MG63 (cell line): ENCODE measurements around the gene SLFN14. TPM values are rescaled to one million over a fixed set of nuclear protein-coding genes. Genes with fewer than 3 reads are reported as not detected.

Experiments used
- DNase-seq: peaks from one replicate; pipeline ENCODE4 v3.0.0-alpha.2; 2020
- H3K27me3 ChIP-seq: fragments of 250-450 bp; sonication (Bioruptor Pico); 2 replicates; pipeline ENCODE4 v1.5.1; 2020; ENCODE audit warnings: mild to moderate bottlenecking, moderate library complexity
- H3K36me3 ChIP-seq: fragments of 250-450 bp; sonication (Bioruptor Pico); 2 replicates; pipeline ENCODE4 v1.5.1; 2020; ENCODE audit warnings: mild to moderate bottlenecking, moderate library complexity
- H3K4me3 ChIP-seq: fragments of 250-450 bp; sonication (Bioruptor Pico); 2 replicates; pipeline ENCODE4 v1.5.1; 2020; ENCODE audit warnings: mild to moderate bottlenecking, moderate library complexity
- H3K9me3 ChIP-seq: fragments of 250-450 bp; sonication (Bioruptor Pico); 2 replicates; pipeline ENCODE4 v1.5.1; 2020; ENCODE audit warnings: mild to moderate bottlenecking, moderate library complexity
- total RNA-seq: library from RNA; depleted of rRNA; stranded (reverse); fragments of >200 nt; shearing (Covaris generic); gene quantifications from 2 replicates; pipeline ENCODE4 v1.2.3, GENCODE V29; 2014; ENCODE audit warnings: low replicate concordance; rRNA removed

The SLFN14 gene
- not detected in 2 replicates for total RNA-seq

DNA sequence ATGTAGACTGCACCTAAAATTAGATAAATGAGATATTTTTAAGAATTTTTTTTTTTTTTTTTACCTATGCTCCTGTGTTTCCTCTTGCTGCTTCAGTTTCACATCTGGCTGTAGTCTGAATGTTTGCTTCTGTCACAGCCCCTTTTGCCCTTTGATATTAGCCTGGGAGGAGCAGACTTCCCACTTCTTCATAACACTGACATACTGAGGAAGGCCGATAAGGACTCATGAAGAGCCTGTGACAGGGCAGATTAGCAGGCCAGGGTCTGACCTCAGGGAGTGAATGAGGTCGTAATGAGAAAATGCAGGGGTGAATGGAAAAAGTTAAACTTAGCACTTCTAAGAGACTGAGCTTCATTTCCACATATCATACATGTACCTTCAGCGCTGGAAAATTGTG, at the start of gene SLFN14:
Gene SLFN14 (minus strand): TSS at position 117 of the 400 bp plus-strand sequence. CDS start 2,757 bp downstream, outside the sequence.
- Histone ChIP-seq H3K4me3 (no peak within 1 kb of the TSS), H3K9me3 (no peaks in the 10 kb centered on the region), H3K36me3 (no peaks in the 10 kb centered on the region), H3K27me3 (peaks cover 12% of the 10 kb centered on the region)
- no peak for DNase-seq

DNA sequence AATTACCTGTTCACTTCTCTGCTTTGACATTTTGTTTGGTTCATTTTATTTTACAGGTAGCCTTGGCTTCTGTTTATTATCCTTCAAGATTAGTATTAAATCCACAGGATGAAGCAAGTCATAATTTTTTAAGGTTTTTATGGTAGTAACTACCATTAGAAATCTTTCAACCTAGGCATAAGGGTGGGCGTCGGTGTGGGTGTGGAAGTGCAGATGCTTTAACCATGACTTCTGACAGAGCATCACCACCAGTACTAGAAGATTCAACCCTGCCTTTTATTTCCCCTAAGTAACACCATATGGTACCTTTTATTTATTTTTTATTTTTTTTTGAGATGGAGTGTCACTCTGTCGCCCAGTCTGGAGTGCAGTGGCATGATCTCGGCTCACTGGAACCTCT, 49.2 kb upstream of the SLFN14 start:
- Histone ChIP-seq H3K27me3 (no peaks in the 10 kb centered on the region), H3K36me3 (peaks cover 51% of the 10 kb centered on the region), H3K9me3 (no peaks in the 10 kb centered on the region), H3K4me3 (no peak overlapping the region)
- DNase-seq, result no peak

DNA sequence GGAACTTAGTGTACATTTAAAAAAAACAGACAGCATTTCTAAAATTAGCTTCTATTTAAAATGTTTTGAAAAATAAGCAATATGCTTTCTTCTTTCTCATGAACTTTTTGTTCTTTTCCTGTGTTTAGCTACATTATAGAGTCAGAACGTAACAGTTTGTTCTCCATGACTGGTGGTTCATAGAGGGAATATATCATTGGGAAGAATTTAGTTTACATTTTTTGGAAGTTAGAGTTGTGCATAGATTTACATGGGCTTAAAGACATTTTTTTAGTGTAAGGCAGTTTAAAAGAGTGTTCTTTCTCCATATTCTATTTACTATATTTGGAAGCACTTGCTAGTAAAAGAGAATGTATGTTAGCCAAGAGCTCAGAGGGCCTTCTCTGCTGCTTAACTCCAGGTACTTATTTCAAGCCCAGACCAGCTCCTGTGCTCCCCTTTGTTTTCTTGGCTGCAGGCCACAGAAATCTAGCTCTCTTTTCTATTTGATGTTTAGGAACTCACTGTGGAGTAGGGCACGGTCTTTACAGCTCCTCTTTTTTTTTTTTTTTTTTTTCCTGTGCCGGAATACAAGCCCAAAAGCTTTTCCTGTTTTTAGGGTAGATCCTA, 46.7 kb upstream of the SLFN14 start:
- Histone ChIP-seq H3K36me3 (peaks cover 60% of the 10 kb centered on the region), H3K4me3 (no peak overlapping the region), H3K9me3 (no peaks in the 10 kb centered on the region), H3K27me3 (no peaks in the 10 kb centered on the region)
- no peak for DNase-seq

DNA sequence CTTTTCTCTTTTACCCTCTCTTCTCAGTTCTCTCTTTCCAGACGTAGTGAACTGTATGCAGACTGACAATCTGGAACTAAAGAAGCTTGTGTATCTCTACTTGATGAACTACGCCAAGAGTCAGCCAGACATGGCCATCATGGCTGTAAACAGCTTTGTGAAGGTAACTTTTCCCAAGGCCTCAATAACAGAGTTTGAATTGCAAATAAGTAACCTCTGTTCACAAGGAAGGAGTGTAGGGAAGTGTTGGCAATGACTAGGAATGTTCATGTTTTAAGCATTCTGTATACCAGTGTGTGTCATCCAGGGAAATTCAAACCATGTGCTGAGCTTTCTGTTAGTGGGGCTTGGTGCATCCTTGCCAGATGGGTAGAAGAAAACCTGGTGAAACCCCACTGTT, 45.1 kb upstream of the SLFN14 start:
- Histone ChIP-seq H3K36me3 (peaks cover 71% of the 10 kb centered on the region), H3K27me3 (no peaks in the 10 kb centered on the region), H3K9me3 (no peaks in the 10 kb centered on the region), H3K4me3 (no peak overlapping the region)
- no peak for DNase-seq

DNA sequence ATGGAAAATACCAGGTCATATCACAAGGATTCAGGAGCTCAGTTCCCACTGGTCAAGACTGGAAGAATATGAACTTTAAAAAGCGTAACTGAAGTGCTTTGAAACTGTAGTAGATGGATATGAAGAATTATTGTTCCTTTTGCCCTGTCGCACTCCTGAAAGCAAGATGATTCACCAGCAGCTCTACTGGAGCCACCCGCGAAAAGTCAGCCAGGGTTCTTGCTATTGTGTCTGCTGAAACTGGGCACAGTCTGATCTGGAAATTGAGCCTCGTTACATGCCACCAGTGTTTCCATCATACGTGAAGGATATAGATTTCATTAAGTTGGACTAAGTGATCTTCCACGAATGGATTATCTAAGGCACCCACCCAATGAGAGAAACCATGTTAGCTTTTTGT, 43.1 kb upstream of the SLFN14 start:
- no peak for DNase-seq
- Histone ChIP-seq H3K4me3 (no peak overlapping the region), H3K27me3 (no peaks in the 10 kb centered on the region), H3K36me3 (peaks cover 76% of the 10 kb centered on the region), H3K9me3 (no peaks in the 10 kb centered on the region)

DNA sequence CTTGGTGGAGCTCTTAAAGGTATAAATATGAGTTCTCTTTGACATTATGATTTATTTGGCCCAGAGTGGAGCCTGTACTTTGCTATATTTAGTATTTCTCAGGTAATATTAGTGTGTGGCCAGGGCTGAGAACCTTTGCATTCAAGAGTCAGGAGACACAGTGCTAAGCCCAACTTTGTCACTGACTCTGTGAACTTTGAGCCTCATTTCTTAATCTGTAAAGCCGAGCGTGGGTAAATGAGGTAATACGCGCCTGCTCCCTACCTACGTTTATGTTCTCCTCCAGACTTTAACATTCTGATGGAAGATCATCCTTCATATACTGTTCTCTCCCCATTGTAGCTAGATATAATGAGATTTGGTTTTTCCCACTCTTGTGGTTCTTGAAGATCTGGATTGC, 37.0 kb upstream of the SLFN14 start:
- DNase-seq, result no peak
- H3K36me3 ChIP-seq, result peaks cover 79% of the 10 kb centered on the region
- no peaks in the 10 kb centered on the region for H3K9me3 ChIP-seq
- H3K27me3 ChIP-seq, result no peaks in the 10 kb centered on the region
- H3K4me3 ChIP-seq, result no peak overlapping the region

DNA sequence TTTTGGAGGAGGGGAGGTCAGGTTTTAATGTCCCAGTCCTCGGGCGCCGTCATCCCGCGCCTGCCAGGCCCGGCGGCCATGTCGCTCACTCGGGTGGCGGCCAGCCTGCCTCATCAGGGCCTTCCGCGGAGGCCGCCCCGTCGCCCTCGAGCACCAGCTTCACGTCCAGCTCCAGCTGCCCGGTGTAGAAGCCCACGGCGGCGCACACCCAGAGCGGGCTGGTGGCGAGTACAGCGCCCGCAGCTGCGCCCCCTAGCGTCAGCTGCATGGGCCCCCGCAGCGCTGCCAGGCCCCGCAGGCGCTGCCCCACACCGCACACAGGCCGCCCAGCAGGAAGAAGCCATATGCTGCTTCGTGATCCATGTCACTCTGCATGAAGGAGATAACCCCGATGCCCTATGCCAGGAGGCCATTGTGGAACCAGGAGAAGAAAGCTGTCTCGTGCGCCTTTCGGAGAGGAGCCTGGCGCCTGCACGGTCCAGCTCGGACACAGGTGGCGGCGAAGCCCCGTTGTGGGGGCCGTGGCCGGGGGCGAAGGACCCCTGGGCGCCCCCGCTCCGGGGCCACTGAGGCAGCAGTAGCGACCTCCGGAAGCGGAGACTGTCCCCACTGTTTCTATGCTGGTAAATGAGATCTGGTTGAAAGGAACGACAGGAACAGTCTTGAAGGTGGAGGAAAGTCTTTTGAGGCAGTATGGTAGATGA, 36.1 kb upstream of the SLFN14 start:
- Histone ChIP-seq H3K4me3 (no peak overlapping the region), H3K27me3 (no peaks in the 10 kb centered on the region), H3K36me3 (peaks cover 71% of the 10 kb centered on the region), H3K9me3 (no peaks in the 10 kb centered on the region)
- no peak for DNase-seq

DNA sequence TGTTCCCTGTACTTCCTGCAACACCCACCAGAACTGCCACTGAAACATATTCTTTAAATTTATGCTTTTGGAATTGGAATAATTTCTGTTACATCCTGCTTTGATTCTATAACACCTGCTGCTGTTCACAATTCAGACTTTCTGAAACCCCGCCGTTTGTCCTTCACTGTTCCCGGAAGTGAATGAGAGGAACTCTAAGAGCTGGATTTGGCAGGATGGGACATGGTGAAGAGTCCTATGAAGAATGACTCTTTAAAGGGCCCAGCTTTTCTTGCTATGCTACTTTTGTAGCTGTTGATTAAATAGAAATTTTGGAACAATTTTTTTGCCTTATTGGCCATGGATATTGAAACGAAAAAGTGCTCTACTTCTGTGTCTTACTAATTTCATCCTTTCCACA, 35.5 kb upstream of the SLFN14 start:
- H3K27me3 ChIP-seq, result no peaks in the 10 kb centered on the region
- no peaks in the 10 kb centered on the region for H3K9me3 ChIP-seq
- no peak overlapping the region for H3K4me3 ChIP-seq
- H3K36me3 ChIP-seq, result peaks cover 65% of the 10 kb centered on the region
- no peak for DNase-seq

DNA sequence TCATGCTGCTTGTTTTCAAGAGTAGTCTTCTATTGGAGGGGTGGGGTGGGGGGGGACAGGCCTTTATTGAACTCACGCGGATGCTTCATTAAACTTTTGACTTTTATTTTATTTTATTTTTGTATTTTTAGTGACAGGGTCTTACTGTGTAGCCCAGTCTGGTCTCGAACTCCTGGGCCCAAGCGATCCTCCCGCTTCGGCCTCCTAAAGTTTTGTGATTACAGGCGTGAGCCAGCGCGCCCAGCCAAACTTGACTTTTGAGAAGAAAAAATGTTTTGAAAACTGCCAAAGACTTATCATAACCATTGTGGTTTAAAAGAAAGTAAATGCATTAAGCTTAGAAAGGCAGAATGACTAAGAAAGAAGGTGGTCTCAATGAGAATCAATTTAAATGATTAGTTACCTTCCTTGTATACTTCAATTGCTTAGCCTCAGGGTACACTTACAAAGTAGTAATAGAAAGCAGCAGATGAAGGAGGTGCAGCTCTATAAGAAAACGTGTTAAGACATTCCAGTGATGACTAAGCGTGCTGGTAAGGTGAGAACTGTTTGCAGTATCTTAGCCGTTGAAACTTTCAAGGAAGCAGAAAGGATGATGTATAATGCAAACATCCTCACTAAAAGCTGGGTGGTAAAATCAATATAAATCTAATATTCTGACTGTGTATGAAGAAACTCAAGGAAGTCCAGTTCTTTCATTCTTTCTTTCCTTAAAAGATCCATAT, 27.7 kb upstream of the SLFN14 start:
- Histone ChIP-seq H3K4me3 (peak overlapping the region; percentile 100), H3K36me3 (peaks cover 9% of the 10 kb centered on the region), H3K27me3 (no peaks in the 10 kb centered on the region), H3K9me3 (no peaks in the 10 kb centered on the region)
- DNase-seq, result no peak

DNA sequence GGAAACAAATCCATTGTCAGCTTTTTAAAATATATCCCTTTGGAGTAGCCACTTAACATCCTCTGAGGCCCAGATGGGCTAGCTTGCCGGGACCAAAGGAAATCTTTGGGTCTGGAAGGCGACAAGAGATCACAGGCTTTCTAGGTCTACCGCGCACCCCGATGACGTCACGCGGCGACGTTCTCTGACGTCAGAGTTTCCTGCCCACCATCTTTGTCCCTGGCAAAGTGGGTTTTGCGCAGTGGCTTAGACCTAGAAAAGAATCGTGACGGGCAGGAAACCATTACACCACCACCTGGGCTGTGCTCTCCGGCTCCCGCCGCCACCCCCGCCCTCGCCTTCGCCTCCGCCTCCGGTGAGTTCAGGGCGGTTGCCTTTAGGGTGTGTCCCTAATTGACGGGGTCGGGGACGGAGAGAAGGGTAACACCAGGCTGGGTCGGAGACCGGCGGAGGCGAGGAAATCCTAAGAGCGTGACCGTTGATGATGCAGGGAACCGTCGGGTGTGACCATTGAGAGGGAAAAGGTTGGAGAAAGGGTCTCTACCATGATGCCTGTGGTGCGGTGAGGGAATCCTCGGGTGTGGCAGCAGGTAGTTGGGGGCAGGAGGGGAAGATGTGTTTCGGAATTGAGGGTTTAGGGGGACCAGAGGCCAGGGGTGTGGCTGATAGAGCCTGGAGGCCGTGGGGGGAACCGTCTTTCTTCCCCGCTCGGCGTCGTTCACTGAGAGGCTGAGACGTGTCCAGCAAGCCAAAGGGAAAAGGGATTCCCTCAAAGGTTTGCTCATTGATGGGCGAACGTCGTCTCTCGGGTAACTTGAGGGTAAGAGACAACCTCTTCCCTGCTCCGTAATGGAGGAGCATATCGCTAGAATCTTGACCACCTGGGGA, 26.7 kb upstream of the SLFN14 start, which contains the start of gene AP2B1:
Gene AP2B1 (plus strand): TSS at position 249 of the 888 bp plus-strand sequence. CDS start 6,709 bp downstream, outside the sequence.
- no peaks in the 10 kb centered on the region for H3K9me3 ChIP-seq
- no peaks in the 10 kb centered on the region for H3K27me3 ChIP-seq
- peak within 1 kb of the TSS; percentile 100 for H3K4me3 ChIP-seq
- peak; percentile 88 for DNase-seq
- H3K36me3 ChIP-seq, result peaks cover 4% of the 10 kb centered on the region

DNA sequence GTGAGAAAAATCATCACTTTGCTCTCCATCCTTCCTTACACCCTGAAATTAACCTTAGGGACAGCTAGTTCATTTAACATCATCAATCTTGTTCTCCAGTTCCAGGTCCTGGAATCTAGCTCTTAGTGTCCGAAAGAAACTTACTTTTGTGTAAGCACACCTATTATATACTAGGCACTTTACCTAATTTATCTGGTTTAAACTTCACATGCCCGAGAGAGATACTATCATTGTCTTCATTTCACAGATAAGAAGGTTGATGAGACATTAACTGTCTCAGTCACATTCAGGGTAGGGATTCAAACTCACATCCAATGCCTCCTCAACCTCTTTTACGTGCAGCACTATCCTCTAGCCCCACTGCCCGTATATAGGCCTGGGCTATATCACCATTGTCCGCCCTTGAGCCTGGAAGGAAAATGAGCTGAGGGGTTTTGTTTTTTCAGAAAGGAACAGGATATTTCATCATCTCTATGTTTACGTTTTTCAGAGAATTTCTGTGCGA, 26.0 kb upstream of the SLFN14 start:
- Histone ChIP-seq H3K4me3 (peak overlapping the region; percentile 100), H3K27me3 (no peaks in the 10 kb centered on the region), H3K9me3 (no peaks in the 10 kb centered on the region), H3K36me3 (peaks cover 4% of the 10 kb centered on the region)
- DNase-seq, result no peak

DNA sequence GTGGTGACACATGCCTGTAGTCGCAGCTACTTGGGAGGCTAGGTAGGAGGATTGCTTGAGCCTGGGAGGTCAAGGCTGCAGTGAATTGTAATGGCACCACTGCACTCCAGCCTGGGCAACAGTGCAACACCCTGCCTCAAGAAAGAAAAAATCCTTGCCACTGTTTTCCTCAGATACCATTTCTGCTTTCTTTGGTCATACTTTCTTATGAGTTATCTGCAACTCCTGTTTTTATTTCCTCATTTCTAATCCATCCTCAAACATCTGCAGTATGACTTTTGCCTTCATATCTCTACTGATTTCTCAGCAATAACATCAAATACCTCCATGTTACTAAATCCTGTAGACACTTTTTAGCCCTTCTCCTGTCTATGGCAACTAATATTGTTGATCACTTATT, 23.4 kb upstream of the SLFN14 start:
- Histone ChIP-seq H3K4me3 (no peak overlapping the region), H3K9me3 (no peaks in the 10 kb centered on the region), H3K27me3 (no peaks in the 10 kb centered on the region), H3K36me3 (peaks cover 4% of the 10 kb centered on the region)
- no peak for DNase-seq

DNA sequence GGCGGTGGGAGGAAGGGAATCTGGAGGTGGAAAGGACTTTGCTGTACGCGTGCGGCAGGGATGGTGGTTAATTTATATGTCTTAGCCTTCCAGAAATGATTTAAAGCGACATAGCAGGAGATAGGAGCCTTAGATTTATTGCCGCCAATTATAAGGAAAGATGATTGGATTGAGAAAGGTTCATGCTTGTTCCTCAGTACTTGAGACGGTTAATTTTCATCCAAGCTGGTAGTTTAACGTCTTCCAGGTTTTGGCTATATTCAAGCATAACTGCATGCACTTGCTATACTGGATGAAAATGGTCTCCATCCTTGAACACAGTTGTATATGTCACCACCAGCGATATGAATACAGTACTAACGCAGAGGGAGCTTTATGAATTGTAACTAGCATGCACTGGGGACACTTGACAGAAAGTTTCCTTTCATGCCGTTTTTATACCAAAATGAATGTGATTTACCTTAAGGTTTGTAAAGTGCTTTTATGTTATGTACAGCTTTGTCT, 18.4 kb upstream of the SLFN14 start:
- Histone ChIP-seq H3K27me3 (no peaks in the 10 kb centered on the region), H3K4me3 (peak overlapping the region; percentile 91), H3K36me3 (peaks cover 18% of the 10 kb centered on the region), H3K9me3 (no peaks in the 10 kb centered on the region)
- DNase-seq, result no peak

DNA sequence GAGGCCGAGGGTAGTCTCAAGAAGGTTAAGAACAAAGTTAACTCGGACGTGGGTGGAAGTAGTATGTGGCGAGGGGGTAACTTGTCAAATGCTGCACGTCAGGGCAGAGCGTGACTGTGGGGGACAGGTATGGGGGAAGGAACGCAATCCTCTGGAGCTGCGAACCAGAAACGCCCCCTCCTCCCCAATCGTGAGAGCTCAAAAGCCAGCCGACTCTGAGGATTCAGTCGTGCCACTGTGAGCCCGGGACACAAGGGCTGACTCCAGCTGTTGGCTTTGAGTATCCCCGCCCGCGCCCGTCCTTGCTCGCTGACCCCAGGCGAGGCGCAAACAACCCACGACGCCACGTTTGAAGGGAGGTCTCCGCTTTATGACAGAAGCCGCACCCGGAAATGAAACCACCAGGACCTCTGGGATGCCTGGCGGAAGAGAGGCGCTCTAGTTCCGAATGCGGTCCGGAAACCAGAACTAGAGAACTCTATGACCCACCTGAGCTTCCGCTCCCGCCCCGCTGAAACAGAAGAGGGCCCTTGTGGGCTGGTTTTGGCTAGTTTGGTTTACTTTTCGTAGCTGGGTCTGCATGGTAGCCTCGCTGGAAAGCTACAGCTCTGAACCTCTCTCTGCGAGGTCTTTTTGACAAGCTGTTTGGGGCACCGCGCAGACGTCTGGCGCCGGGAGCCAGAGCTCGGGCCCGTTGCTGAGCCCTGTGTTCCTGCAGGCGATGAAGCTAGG, 17.7 kb upstream of the SLFN14 start, which contains the start of gene PEX12:
Gene PEX12 (minus strand): TSS at position 375 of the 732 bp plus-strand sequence. CDS start 550 bp downstream, outside the sequence.
- Histone ChIP-seq H3K36me3 (peaks cover 24% of the 10 kb centered on the region), H3K9me3 (no peaks in the 10 kb centered on the region), H3K27me3 (no peaks in the 10 kb centered on the region), H3K4me3 (peak within 1 kb of the TSS; percentile 91)
- peak; percentile 91 for DNase-seq

DNA sequence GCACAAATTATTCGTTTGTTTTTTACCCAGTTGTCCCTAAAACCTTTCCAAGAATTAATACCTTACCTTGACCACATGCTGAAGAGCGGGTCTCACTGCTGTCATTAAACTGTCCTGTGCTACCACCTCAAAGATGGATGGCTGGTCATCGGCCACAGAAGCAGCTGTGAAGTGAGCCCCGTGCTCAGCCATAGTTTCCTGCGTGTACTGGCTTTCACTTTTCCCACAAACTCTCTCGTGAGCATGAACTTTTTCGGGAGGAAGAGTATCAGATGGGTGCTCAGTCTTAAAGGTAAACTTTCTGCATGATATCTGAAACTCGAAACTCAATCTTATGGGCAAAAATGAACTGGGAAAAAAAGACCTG, 17.2 kb upstream of the SLFN14 start:
- Histone ChIP-seq H3K36me3 (peaks cover 25% of the 10 kb centered on the region), H3K4me3 (peak overlapping the region; percentile 91), H3K9me3 (no peaks in the 10 kb centered on the region), H3K27me3 (no peaks in the 10 kb centered on the region)
- DNase-seq, result no peak
